Measurements from ENCODE around the gene LSM11. TPM values are rescaled to one million over a fixed set of nuclear protein-coding genes. Genes with fewer than 3 reads are reported as not detected.

The LSM11 gene
- total RNA-seq, 1 donor from 2014 or later = 3.9 TPM

DNA sequence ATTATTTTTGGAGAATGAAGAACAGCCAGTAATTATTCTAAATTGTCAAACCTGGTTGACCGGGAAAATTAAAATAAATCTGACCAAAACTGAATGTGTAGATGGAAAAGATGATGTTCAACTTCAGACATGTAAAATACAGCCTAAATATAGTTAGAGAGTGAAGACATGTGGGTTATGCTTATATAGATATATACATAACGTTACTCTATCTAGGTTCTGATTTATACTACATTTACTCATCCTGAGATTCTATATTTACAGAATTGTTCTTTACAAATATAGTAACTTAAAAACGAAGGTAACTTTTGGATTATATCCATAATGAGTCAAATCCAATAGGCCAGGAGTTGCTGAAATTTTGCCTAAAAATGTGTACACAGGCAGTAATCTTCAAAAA is 33.1 kb upstream of the LSM11 start:
- no peak overlapping the region for H3K4me3 ChIP-seq (ENCODE audit: low read depth, low read length)
- DNase-seq (ENCODE audit: low read depth) = no peak
- TF ChIP-seq, protein P1, sequence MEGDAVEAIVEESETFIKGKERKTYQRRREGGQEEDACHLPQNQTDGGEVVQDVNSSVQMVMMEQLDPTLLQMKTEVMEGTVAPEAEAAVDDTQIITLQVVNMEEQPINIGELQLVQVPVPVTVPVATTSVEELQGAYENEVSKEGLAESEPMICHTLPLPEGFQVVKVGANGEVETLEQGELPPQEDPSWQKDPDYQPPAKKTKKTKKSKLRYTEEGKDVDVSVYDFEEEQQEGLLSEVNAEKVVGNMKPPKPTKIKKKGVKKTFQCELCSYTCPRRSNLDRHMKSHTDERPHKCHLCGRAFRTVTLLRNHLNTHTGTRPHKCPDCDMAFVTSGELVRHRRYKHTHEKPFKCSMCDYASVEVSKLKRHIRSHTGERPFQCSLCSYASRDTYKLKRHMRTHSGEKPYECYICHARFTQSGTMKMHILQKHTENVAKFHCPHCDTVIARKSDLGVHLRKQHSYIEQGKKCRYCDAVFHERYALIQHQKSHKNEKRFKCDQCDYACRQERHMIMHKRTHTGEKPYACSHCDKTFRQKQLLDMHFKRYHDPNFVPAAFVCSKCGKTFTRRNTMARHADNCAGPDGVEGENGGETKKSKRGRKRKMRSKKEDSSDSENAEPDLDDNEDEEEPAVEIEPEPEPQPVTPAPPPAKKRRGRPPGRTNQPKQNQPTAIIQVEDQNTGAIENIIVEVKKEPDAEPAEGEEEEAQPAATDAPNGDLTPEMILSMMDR (IDR thresholded peaks at IDR 0.05; ENCODE audit: insufficient read depth, low read length, poor library complexity, severe bottlenecking) = no peak

DNA sequence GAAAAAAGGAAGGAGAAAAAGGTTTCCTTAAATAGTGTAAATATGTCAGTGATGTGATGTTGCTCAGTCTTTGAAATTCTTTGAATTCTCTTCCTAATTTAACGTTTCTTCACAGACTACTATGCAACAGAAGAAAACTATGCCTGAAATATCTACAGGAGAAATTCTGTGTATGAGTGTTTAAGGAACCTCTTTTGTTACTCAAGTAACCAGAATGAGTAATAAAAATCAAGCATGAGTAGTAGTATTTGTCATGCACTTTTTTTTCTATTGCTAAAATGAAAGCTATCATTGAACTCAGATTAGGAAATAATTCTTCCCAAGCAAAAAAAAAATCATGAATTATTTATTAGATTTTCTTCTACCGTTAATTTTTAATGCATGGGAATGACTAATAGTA is 32.6 kb upstream of the LSM11 start:
- TF ChIP-seq, protein P1 (IDR thresholded peaks at IDR 0.05; ENCODE audit: insufficient read depth, low read length, poor library complexity, severe bottlenecking) = no peak
- peak; percentile 9 for DNase-seq (ENCODE audit: low read depth)

More for the DNA sequence above, 33.1 kb upstream of the LSM11 start:
- Histone ChIP-seq H3K36me3 (ENCODE audit: control insufficient read depth, insufficient read depth, low read length) (no peaks in the 10 kb centered on the region), H3K27me3 (ENCODE audit: control insufficient read depth, insufficient read depth, low read length) (no peaks in the 10 kb centered on the region)

DNA sequence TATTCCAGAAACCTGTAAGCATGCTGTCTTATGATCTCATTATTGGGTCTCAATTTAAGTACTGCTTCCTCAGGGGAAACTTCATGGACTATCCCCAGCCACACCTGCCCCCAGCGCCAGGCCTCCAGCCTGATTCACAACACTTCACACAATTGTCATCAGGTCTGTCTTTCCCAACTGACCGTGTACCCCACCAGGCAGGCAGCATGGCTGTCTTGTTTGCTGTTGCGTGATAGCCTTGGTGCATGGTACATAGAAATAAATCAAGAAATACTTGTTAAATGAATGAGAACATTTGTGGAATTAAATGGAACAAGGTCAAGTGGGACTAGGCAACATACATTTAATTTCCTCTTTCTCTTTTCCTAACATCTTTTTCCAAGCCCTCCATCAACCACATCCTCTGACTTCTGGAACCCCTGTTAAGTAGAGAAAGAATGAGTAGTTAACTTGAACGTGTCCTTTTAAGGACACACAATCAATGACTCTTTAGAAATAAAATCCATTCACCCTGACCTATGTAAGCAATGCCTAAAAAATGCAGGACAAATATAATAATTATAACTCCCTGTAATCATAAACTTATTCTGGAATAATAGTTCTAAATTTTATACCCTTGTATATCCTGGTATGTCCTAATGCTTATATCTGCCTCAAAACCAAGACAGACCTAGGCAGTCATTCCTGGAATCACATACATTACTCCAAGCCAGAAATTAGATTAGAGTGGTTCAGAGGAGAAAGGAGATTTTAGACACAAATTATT is 29.5 kb upstream of the LSM11 start:
- H3K36me3 ChIP-seq (ENCODE audit: control insufficient read depth, insufficient read depth, low read length) = no peaks in the 10 kb centered on the region
- TF ChIP-seq, protein P1 (IDR thresholded peaks at IDR 0.05; ENCODE audit: insufficient read depth, low read length, poor library complexity, severe bottlenecking) = no peak
- no peaks in the 10 kb centered on the region for H3K27me3 ChIP-seq (ENCODE audit: control insufficient read depth, insufficient read depth, low read length)
- H3K4me3 ChIP-seq (ENCODE audit: low read depth, low read length) = no peak overlapping the region
- DNase-seq (ENCODE audit: low read depth) = no peak

More for the DNA sequence above, 32.6 kb upstream of the LSM11 start:
- no peaks in the 10 kb centered on the region for H3K36me3 ChIP-seq (ENCODE audit: control insufficient read depth, insufficient read depth, low read length)
- no peak overlapping the region for H3K4me3 ChIP-seq (ENCODE audit: low read depth, low read length)
- no peaks in the 10 kb centered on the region for H3K27me3 ChIP-seq (ENCODE audit: control insufficient read depth, insufficient read depth, low read length)

DNA sequence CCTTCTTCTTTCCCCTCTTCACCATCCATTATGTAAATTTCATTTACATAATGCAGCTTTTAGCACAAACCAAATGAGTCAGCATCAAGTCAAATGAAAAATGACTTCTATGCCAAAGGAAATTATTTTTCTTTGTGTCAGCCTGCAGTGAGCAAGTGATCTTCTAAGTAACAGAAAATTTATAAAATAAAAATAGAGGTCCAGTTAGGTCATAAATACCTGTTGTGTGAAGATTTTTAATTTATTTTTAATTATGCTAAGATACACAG is 29.0 kb upstream of the LSM11 start:
- Histone ChIP-seq H3K4me3 (ENCODE audit: low read depth, low read length) (no peak overlapping the region), H3K27me3 (ENCODE audit: control insufficient read depth, insufficient read depth, low read length) (no peaks in the 10 kb centered on the region), H3K36me3 (ENCODE audit: control insufficient read depth, insufficient read depth, low read length) (no peaks in the 10 kb centered on the region)
- TF ChIP-seq, protein P1 (IDR thresholded peaks at IDR 0.05; ENCODE audit: insufficient read depth, low read length, poor library complexity, severe bottlenecking) = no peak
- no peak for DNase-seq (ENCODE audit: low read depth)

DNA sequence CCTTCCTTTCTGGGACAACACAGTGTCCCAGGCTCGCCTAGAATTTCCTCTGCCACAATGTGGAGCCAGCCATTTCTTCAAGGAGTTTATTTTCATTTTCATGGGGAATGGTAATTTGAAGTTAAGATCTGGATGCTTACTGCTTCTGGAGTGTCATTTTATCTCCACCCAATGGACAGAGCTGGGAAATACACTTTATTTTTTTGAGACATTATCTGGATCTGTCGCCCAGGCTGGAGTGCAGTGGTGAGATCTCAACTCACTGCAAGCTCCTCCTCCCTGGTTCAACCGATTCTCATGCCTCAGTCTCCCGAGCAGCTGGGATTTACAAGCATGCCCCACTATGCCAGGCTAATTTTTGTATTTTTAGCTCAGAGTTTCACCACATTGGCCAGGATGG is 25.0 kb upstream of the LSM11 start:
- Histone ChIP-seq H3K36me3 (ENCODE audit: control insufficient read depth, insufficient read depth, low read length) (no peaks in the 10 kb centered on the region), H3K27me3 (ENCODE audit: control insufficient read depth, insufficient read depth, low read length) (no peaks in the 10 kb centered on the region), H3K4me3 (ENCODE audit: low read depth, low read length) (no peak overlapping the region)
- DNase-seq (ENCODE audit: low read depth) = no peak
- TF ChIP-seq, protein P1 (IDR thresholded peaks at IDR 0.05; ENCODE audit: insufficient read depth, low read length, poor library complexity, severe bottlenecking) = peak; percentile 61

DNA sequence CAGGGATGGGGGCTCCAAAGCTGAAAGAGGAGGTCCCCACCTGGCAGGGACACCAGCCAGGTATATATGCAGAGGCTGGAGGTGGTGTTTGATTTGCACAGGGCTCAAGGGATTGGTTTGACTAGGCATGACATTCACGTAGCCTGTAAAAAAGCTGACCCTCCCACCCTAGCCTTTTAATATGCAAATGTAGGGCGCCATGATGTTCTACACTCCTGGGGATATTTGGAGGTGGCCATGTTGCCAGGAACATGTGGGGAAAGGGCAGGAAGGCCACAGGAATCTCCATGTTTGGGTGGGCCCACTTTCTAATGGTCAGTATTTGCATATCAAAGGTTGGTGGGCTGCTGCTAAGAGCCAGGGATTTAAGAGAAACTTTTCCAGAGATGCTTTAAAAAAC is 24.3 kb upstream of the LSM11 start:
- Histone ChIP-seq H3K4me3 (ENCODE audit: low read depth, low read length) (no peak overlapping the region), H3K36me3 (ENCODE audit: control insufficient read depth, insufficient read depth, low read length) (no peaks in the 10 kb centered on the region), H3K27me3 (ENCODE audit: control insufficient read depth, insufficient read depth, low read length) (no peaks in the 10 kb centered on the region)
- DNase-seq (ENCODE audit: low read depth) = no peak
- TF ChIP-seq, protein P1 (IDR thresholded peaks at IDR 0.05; ENCODE audit: insufficient read depth, low read length, poor library complexity, severe bottlenecking) = no peak

Measured in kidney epithelial cell (primary cell).